T47D (cell line): ENCODE data around the gene DLD.
"Not testable (repeated sequence)": the region's sequence is repeated elsewhere in the genome, so short reads cannot be mapped to it uniquely, and the experiment has no call there.

Source experiments
- DNase-seq, 2 experiments: peaks; one replicate each; pipeline versions ENCODE4 v3.0.0 to v3.0.0-alpha.2; 2011 to 2012; ENCODE audit warnings: low read depth in 1 of 2, low spot score in 1 of 2
- JUND ChIP-seq: IDR thresholded peaks from 2 replicates; pipeline ENCODE4 v1.6.1; 2012; ENCODE audit warnings: low read depth
- in situ Hi-C: cut with HindIII; loops from 2 replicates; pipeline ENCODE4 v1.10.0; 2016; ENCODE audit warnings: low sequenced_read_pairs, low pct_unique_long_range_greater_than_20kb

The DLD gene, protein sequence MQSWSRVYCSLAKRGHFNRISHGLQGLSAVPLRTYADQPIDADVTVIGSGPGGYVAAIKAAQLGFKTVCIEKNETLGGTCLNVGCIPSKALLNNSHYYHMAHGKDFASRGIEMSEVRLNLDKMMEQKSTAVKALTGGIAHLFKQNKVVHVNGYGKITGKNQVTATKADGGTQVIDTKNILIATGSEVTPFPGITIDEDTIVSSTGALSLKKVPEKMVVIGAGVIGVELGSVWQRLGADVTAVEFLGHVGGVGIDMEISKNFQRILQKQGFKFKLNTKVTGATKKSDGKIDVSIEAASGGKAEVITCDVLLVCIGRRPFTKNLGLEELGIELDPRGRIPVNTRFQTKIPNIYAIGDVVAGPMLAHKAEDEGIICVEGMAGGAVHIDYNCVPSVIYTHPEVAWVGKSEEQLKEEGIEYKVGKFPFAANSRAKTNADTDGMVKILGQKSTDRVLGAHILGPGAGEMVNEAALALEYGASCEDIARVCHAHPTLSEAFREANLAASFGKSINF

DNA sequence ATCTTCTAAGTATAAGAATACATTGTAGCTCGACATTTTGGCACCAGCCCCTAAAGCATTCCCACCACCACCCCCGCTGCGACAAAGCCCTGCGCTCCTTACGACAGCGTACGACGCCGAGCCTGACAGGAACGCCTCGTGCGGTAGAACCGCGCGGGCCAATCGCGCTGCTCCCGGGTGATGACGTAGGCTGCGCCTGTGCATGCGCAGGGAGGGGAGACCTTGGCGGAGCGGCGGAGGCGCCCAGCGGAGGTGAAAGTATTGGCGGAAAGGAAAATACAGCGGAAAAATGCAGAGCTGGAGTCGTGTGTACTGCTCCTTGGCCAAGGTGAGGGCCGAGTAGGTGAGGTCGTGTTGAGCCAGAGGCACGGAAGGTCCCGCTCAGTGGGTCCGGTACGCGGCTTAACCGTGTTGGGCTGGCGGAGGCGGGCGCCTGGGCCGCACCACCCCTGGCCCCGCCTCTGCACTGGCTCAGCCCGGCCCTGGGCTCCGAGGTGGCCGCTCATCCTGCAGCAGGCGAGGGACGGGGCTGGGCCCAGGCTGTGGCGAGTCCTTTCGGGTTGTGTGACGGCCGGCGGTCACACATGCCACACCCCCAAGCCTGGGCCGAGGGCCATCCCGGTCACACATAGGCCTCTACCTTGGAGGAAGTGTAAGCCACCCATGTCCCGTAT, at the start of gene DLD:
Gene DLD, plus strand, starts transcription at position 222 of the 674 bp plus-strand sequence. Its CDS starts 68 bp downstream, at position 290.
- no peak for TF ChIP-seq JUND
- peak; percentile 85 to 90 for DNase-seq
- in situ Hi-C loops = no loop called here

DNA sequence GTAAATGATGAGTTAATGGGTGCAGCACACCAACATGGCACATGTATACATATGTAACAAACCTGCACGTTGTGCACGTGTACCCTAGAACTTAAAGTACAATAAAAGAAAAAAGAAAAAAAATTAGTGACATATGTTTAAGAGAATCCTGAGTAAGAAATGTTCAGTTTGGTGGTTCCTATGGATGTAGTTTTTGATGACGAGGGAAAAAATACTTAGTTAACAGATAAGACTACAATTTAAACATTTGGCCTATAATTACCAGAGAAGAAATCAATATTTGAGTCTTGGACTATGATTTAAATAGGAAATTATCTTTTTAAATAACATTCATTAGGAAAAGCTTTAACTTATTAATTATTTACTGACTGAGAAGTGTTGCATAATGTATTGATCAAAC, 48.8 kb upstream of the DLD start:
- TF ChIP-seq JUND = no peak
- in situ Hi-C loops = no loop called here
- DNase-seq = no peak

DNA sequence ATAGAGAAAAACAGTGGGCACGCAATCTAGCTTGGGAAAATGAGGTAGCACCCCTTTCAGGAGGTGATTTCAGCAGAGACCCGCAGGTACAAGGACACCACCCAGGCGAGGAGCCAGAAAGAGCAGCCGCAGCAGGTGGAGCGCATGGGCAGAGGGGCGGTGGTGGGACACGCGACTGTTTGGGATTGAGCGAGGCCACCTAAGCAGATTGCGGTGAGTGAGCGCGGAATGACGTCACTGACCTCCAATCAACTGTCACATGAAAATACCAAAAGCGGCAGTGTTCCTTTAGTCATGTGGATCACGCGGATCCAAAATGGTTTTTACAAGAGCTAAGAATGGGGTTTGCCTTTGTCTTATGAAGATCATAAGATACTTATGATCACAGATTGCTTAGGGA, 47.8 kb upstream of the DLD start:
- no peak for DNase-seq
- TF ChIP-seq JUND = no peak
- in situ Hi-C loops = no loop called here

DNA sequence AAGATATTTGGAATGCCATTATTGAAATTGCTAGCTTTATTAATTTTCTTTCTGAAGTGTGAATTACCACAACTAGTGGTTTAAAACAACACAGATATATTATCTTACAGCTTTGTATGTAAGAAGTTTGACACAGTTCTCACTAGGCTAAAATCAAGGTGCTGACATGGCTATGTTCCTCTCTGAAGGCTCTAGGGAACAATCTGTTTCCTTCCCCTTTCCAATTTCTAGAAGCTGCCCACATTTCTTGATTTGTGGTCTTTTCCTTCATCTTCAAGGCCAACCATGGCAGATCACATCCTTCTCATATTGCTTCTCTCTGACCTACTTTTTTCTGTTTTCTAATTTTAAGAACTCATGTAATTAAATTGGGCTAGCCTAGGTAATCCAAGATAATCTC, 44.7 kb upstream of the DLD start:
- in situ Hi-C loops = no loop called here
- no peak for TF ChIP-seq JUND
- DNase-seq = no peak

DNA sequence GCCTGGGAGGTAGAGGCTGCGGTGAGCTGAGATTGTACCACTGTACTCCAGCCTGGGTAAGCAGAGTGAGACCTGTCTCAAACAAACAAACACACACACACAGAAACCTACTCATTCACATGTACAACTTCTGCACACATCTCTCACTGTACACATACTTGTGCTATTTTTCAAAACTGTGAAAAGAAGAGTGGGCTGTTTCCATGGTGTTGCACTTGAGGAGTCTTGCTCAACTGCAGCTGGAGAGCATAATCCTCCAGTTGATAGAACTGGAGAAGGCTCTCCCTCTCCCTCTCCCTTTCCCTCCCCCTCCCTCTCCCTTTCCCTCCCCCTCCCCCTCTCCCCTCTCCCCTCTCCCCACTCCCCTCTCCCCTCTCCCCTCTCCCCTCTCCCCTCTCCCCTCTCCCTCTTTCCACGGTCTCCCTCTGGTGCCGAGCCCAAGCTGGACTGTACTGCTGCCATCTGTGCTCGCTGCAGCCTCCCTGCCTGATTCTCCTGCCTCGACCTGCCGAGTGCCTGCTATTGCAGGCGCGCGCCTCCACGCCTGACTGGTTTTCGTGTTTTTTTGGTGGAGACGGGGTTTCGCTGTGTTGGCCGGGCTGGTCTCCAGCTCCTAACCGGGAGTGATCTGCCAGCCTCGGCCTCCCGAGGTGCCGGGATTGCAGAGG, 43.7 kb upstream of the DLD start:
- in situ Hi-C loops = no loop called here
- no peak for TF ChIP-seq JUND
- no peak for DNase-seq

DNA sequence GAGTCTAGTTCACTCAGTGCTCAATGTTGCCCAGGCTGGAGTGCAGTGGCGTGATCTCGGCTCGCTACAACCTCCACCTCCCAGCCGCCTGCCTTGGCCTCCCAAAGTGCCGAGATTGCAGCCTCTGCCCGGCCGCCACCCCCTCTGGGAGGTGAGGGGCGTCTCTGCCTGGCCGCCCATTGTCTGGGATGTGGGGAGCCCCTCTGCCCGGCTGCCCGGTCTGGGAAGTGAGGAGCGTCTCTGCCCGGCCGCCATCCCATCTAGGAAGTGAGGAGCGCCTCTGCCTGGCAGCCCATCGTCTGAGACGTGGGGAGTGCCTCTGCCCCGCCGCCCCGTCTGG, 43.2 kb upstream of the DLD start:
- in situ Hi-C loops = not testable (repeated sequence)

DNA sequence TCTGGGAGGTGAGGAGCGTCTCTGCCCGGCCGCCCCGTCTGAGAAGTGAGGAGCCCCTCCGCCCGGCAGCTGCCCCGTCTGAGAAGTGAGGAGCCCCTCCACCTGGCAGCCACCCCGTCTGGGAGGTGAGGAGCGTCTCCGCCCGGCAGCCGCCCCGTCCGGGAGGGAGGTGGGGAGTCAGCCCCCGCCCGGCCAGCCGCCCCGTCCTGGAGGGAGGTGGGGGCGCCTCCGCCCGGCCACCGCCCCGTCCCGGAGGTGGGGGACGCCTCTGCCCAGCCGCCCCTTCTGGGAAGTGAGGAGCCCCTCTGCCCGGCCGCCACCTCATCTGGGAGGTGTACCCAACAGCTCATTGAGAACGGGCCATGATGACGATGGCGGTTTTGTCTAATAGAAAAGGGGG, 42.8 kb upstream of the DLD start:
- in situ Hi-C loops, DNase-seq: not testable (repeated sequence)

More for the DNA sequence above, 43.2 kb upstream of the DLD start:
- not testable (repeated sequence) for DNase-seq

DNA sequence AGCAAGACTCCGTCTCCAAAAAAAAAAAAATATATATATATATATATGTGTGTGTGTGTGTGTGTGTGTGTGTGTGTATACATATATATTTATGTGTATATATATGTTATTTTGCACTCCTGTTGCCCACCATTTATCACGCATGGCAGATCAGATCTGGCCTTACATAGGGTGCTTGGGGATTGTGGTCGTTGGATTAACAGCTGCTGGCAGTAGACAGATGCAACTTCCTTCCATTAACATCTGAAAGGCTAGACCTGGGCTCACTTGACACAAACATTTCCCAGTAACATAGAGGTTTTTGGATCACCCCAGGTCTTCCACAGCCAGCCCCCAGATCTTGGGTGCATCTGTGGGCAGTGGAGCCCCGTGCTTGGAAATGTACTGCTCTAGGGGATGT, 40.8 kb upstream of the DLD start:
- no peak for DNase-seq
- TF ChIP-seq JUND = no peak
- in situ Hi-C loops = no loop called here

DNA sequence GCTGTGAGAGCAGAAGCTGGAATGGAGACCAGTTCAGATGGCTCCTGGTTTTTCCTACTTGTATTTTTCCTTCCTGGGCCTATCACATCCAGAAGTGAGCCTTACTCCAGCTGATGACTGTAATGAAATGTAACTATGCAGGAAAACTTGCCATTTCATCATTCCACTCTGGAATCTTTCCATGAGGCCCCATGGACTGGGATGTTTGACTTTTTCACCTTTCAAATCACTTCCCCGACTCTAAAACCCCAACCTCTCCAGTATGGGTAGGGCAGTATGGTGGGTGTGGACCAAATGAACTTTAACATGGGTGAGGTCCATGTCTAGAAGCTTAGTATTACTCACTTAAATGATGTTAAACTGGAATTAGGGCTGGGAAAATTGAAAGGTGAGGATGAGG, 40.3 kb upstream of the DLD start:
- in situ Hi-C loops = no loop called here

DNA sequence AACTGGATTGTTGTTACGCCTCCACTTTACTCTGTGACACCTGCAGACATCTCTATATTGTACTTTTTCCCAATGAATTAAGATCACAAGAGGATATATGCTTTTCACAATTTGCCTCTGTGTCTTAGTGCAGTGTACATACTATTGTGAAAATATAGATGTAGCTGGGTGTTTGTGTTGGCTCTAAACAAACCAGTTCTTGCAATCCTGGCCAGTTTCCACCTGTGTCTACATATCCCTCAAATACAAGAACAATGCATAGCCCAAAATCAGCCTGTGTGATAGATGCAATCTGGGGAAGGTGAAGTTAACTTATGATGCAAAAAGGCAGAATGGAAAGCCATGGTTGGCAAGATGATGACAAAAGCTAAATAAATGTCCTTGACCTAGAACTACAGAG, 36.5 kb upstream of the DLD start:
- TF ChIP-seq JUND = no peak
- in situ Hi-C loops = no loop called here
- DNase-seq = peak in 1 of 2 experiments; percentile 43

More for the DNA sequence above, 40.3 kb upstream of the DLD start:
- no peak for TF ChIP-seq JUND
- no peak for DNase-seq

DNA sequence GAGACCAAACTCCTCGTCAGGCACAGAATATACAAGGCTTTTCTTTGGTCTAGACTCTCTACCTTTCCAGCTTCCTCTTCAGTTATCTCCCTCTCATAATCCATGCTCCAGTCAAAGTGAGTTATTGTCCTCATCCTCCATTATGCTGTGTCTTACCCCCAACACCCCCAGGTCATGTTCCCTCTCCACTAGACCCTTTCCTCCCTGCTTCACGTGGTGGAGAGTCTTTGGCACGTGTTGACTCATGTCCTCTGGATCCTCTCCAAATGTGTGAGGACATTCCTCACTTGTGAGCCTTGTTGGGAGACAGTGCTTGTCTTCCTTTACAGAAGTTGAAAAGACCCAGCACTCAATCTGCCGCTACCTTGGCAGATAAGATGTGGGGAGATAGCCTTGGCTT, 36.0 kb upstream of the DLD start:
- no peak for TF ChIP-seq JUND
- peak in 1 of 2 experiments; percentile 13 for DNase-seq
- in situ Hi-C loops = no loop called here

DNA sequence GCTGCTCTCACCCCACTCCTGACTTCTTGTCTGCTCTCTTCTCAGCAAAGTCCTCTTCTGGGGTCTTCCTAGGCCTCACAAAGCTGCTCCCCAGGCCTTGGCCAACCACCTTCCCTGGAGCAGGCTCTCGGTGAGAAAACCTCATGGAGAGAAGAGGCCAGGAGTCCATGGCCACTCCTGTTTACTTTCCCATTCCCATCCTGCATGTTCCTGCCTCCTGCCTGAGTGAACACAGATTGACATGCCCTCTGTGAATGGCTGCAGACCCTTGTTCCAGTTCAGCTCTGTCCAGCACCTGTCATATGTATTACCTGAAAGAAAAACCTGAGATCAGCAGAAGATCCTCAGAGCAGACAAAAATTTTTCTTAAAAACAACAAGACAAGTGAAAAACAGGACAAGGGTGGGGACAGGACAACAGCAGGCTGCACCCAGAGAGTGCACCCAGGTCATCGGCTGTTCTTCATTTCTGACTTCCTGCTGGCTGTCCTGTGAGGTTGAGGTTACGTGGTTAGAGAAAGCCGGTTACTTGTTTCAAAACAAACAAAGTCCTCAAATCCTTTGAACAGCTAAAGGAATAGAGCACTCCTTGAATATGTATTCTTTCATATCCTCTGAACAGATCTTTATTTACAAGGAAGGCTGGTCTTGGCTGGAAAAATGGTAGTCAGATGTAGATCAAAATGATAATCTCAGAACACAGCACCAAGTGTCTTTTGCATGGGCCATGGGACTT, 34.0 kb upstream of the DLD start:
- no peak for TF ChIP-seq JUND
- DNase-seq = peak in 1 of 2 experiments; percentile 25
- in situ Hi-C loops = no loop called here

DNA sequence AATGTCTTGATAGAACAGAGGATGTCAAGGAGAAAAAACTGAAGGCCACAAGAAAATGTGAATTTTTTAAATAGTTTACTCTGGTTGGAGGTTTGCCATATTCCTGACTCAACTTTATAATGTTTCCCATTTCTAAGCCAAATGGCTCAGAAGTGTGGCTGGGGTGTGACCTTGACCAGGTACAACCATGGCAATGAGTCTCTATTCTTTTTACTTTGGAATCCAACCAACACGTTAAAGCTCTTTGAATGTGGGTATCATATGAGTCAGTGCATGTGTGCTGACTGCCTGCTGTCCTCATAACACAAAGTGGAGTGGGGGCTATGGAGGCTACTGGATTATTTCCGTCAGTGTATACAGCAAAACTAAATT, 33.5 kb upstream of the DLD start:
- no peak for DNase-seq
- no peak for TF ChIP-seq JUND
- in situ Hi-C loops = no loop called here
